Posterior vena cava (tissue), 2 donors: ENCODE data around the gene ZNG1F. TPM values are rescaled to one million over a fixed set of nuclear protein-coding genes. Genes with fewer than 3 reads are reported as not detected.
"Not testable (repeated sequence)": the region's sequence is repeated elsewhere in the genome, so short reads cannot be mapped to it uniquely, and the experiment has no call there.

ENCODE experiments used
- DNase-seq: peaks from one replicate; pipeline ENCODE4 v3.0.0-alpha.2; 2020; ENCODE audit warnings: low spot score
- intact Hi-C, 2 donors: fragments of 100-400 bp; cut with DNase I; formaldehyde crosslinking; loops; one replicate each; pipeline versions ENCODE4 v1.14.1 to v1.14.2; 2022 to 2023
- microRNA-seq, 2 donors: library from miRNA; unstranded; fragments of <30 nt; microRNA quantifications; one replicate each; pipeline ENCODE4 v1.2.0, GENCODE V29; 2020 to 2021; ENCODE audit warnings: borderline microRNAs expressed in 2 of 2
- total RNA-seq, 2 donors: library from RNA; stranded (reverse); fragmentation: NEBNext Ultra II Directional; extraction: Animal tissue kit (Norgen Biotek cat#: 25700); gene quantifications; one replicate each; pipeline ENCODE4 v1.2.1, GENCODE V29; 2021
- donor health status: DM: yes; HTN: yes; CAD: no.
- donor health status: DM: yes; HTN: yes; CAD: no.

ZNG1F gene
- total RNA-seq, 2 donors from 2014 or later = 5.3 to 9.5 TPM

DNA sequence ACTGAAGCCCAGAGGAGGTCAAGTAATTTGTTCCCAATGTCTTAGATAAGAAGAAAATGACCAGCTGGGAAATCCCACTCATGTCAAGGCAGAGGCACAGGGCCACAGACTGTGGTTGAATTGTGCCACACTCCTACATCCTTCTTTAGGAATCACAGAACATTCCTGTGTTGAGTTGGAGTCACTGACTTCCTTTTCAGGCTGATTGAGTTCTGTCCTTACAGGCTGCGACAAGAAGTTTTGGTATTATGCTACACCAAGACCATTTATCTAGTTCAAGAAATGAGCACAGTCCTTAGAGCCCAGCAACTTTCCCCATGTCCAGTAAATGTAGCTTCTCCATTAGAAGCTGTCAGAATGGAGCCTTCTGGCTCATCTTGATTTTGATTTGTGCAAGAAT lies 98.7 kb downstream of the ZNG1F start:
- not testable (repeated sequence) for DNase-seq

DNA sequence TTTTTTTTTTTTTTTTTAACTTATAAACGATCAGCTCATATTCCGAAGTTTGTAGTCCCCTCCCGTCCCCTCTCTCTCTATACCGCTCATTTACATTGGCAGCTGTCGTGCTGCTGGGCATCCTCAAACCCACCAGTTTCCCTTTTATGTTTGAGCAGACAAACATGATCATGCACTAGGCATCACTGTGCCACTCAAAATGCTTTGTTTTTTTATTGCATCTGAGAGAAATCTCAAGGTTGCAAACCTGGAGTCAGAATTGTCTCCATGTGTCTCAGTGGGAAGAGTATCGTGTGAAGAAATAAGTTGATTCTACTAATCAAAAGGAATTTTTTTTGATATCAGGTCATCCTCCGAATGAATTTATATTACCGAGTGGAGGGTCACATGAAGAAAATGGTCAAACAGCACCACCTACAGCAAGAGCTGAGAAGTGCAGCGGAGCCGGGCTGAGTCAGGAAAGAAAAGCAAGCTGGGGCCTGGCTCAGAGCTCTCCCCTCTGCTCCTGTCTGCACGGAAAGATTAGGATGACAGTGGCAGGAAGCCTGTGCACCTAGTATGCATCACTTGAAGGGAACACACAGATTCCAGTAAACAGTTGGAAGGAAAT lies 100.6 kb downstream of the ZNG1F start:
- DNase-seq, intact Hi-C loops: not testable (repeated sequence)

More for the DNA sequence above, 98.7 kb downstream of the ZNG1F start:
- intact Hi-C loops = not testable (repeated sequence)

DNA sequence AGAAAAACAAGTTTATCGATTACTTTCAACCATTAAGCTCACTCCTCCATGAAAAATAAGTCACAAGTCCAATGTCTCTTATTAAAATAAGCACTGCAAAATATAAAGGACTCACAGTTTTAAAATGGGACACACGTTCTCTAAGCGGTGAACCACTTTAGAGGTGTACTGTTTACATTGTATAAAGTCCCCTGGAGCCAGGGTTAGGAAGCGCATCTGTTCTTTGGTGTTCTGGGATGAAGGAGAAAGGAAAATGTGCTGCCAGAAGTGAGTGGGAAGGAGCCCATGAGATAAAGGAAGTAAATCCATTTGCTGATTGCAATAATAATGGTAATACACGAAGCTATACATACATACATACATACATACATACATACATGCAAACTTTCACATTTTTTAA lies 101.2 kb downstream of the ZNG1F start:
- DNase-seq, intact Hi-C loops: not testable (repeated sequence)

DNA sequence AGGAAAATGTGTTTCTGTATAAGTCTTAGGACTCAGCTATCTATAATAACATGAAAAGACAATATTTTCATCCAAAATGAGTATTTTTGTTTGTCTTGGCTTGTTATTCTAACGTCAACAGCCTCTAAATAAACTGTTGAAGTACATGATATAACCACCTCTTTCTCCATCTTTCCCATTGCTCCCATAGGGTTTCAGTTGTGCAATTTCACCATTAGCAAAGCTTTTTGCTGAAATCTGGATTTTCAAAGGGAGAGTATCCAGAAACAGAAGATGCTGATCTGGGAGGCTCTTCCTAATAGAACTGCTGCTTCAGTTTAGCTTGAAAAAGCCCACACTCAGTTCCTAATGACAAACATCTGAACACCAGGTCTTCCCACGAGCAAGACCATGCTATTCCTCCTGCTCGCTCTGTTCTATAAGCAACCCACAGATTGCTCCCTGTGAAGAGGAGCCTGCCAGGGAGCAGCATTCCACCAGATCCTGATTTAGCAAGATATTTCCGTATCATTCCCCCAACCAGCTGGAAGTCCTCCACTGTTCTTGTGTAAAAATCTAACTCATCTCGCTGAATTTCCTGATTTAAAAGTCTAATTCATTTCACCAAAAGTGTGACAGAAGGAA lies 101.8 kb downstream of the ZNG1F start:
- DNase-seq, intact Hi-C loops: not testable (repeated sequence)

DNA sequence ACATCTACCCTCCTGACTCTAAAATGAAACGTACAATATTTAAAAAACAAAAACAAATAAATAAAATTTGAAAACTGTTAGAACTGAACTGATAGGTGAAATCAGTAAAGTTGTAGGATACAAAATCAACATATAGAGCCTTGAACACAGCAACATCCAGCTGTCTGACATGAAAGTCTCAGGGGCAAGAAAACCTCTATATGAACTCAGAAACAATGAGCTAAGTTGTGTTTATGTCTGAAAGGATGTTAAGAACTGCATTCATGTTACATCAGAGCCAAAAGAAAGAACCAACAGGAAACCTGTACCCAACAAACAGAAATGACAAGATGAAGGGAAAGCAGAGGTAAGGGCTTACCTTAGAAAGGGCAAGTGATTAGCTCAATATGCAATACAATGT lies 102.4 kb downstream of the ZNG1F start:
- intact Hi-C loops, DNase-seq: not testable (repeated sequence)

DNA sequence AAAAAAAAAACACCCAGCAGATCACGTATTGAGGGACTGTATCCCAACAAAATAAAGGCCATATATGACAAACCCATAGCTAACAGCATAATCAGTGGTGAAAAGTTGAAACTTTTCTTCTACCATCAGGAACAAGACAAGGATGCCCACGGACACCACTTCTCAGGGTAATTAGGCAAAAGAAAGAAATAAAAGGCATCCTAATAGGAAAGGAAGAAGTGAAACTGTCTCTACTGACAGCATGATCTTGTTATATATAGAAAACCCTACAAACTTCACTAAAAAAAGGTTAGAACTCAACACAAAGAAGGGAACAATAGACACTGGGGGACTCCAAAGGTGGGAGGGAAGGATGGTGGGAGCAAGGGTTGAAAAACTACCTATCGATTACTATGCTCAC lies 102.9 kb downstream of the ZNG1F start:
- intact Hi-C loops, DNase-seq: not testable (repeated sequence)

DNA sequence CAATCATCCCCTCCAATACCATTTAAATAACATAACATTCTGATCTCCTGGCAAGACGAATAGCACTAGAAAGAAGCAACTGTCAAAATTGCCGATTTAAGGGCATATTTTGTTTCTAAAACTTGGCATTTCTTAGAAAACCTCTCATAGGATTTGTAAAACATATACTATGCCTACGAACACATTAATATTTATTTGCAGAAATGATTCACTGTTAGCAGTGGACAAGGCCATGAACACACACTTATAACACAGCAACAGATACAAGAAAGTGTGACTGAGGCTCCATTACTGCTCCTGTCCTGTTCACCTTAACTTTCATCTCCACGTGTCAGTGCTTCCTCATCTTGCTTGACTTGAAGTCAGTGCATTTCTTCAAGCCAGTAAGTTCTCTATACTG lies 106.8 kb downstream of the ZNG1F start:
- DNase-seq, intact Hi-C loops: not testable (repeated sequence)

Small RNA genes lying within 50 kb of the gene (microRNA-seq; reads per million reads assigned to microRNA genes)
- gene MIR4477A = 0 reads per million in 2 donors

Other genes starting within 250 kb of the ZNG1F start
- not detected for gene FOXD4L6, start 60.6 kb downstream of the ZNG1F start, total RNA-seq